Measurements from ENCODE around the gene RSAD2. TPM values are rescaled to one million over a fixed set of nuclear protein-coding genes. Genes with fewer than 3 reads are reported as not detected.

The RSAD2 gene
- total and polyA plus RNA-seq, 8 donors, result 0.45 to 9.2 (median 1.4) TPM; not detected in 2

DNA sequence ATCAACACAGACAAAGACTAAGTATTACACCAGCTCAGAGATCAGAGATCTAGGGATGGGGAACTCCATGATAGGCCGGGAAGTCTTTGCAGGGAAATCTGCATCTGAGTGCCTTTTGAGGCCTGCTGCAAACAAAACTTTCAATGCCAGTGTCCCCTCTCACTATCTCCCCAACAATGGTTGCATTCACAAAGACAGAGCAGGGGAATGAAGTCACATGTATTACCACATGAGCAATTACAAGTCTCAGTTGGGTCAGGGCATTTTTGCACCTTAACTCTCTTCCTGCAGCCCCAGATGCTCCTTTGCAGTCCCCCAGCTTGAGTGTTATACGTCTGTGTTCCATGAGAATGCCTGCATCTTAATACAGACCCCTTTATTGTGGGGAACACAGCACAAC, 37.8 kb downstream of the RSAD2 start:
- intact Hi-C loops (cut with DNase I; ENCODE audit: low total_unique reads), result no loop called here
- Histone ChIP-seq H3K27me3 (peaks cover 0 to 4% (median 0%) of the 10 kb centered on the region in 3 donors), H3K9me3 (no peaks in the 10 kb centered on the region), H3K4me1 (peaks cover 4 to 25% (median 8%) of the 10 kb centered on the region in 4 donors), H3K27ac (no peak overlapping the region), H3K4me3 (no peak overlapping the region), H3K36me3 (no peaks in the 10 kb centered on the region)
- DNase-seq, result no peak
- TF ChIP-seq POLR2A (IDR thresholded peaks at IDR 0.05) (no peak), POLR2AphosphoS5 (IDR thresholded peaks at IDR 0.05) (no peak), EP300 (IDR thresholded peaks at IDR 0.05) (no peak)
- TF ChIP-seq, protein P1, sequence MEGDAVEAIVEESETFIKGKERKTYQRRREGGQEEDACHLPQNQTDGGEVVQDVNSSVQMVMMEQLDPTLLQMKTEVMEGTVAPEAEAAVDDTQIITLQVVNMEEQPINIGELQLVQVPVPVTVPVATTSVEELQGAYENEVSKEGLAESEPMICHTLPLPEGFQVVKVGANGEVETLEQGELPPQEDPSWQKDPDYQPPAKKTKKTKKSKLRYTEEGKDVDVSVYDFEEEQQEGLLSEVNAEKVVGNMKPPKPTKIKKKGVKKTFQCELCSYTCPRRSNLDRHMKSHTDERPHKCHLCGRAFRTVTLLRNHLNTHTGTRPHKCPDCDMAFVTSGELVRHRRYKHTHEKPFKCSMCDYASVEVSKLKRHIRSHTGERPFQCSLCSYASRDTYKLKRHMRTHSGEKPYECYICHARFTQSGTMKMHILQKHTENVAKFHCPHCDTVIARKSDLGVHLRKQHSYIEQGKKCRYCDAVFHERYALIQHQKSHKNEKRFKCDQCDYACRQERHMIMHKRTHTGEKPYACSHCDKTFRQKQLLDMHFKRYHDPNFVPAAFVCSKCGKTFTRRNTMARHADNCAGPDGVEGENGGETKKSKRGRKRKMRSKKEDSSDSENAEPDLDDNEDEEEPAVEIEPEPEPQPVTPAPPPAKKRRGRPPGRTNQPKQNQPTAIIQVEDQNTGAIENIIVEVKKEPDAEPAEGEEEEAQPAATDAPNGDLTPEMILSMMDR (IDR thresholded peaks at IDR 0.05), result no peak
- WGBS, 5 donors, result 87 to 100% (median 93%) methylated on average over 2 of the region's 2 CpGs

DNA sequence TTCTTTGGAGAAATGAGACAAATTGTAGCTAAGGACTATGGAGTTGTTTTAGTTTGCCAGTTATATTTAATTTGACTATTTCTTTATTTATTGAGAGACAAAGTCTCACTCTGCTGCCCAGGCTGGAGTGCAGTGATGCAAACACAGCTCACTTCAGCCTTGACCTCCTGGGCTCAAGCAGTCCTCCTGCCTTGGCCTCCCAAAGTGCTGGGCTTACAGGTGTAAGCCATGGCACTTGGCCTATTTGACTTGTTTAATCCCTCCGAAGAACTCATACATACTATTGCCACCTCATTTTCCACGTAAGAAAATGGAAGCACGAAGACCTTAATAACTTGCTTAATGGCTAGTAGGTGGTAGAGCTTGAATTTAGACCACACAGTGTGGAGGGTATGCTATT, 38.6 kb downstream of the RSAD2 start:
- Histone ChIP-seq H3K27ac (no peak overlapping the region), H3K36me3 (no peaks in the 10 kb centered on the region), H3K4me1 (peaks cover 4 to 33% (median 13%) of the 10 kb centered on the region in 4 donors), H3K27me3 (peaks cover 0 to 4% (median 0%) of the 10 kb centered on the region in 3 donors), H3K4me3 (no peak overlapping the region), H3K9me3 (no peaks in the 10 kb centered on the region)
- 88 to 97% (median 92%) methylated on average over 3 of the region's 3 CpGs for WGBS, 5 donors
- intact Hi-C loops (cut with DNase I; ENCODE audit: low total_unique reads), result no loop called here
- TF ChIP-seq, protein P1 (IDR thresholded peaks at IDR 0.05), result no peak
- no peak for TF ChIP-seq POLR2A (IDR thresholded peaks at IDR 0.05)
- TF ChIP-seq EP300 (IDR thresholded peaks at IDR 0.05), result no peak
- no peak for TF ChIP-seq POLR2AphosphoS5 (IDR thresholded peaks at IDR 0.05)
- DNase-seq, result no peak

- intact Hi-C loops (cut with DNase I; ENCODE audit: low total_unique reads), result no loop called here
- no peak for DNase-seq
- Histone ChIP-seq H3K9me3 (no peaks in the 10 kb centered on the region), H3K4me1 (peaks cover 4 to 38% (median 17%) of the 10 kb centered on the region in 4 donors), H3K4me3 (peak overlapping the region; percentile 71 to 89 (median 79)), H3K27ac (peak overlapping the region in 1 of 5 donors; percentile 83), H3K36me3 (no peaks in the 10 kb centered on the region), H3K27me3 (peaks cover 0 to 4% (median 0%) of the 10 kb centered on the region in 3 donors)
- WGBS, 5 donors, result 47 to 58% (median 53%) methylated on average over 8 of the region's 8 CpGs
- TF ChIP-seq, protein P1 (IDR thresholded peaks at IDR 0.05), result no peak
- TF ChIP-seq EP300 (IDR thresholded peaks at IDR 0.05), result no peak
- TF ChIP-seq POLR2AphosphoS5 (IDR thresholded peaks at IDR 0.05), result no peak
- no peak for TF ChIP-seq POLR2A (IDR thresholded peaks at IDR 0.05)
These were observed 39.1 kb downstream of the RSAD2 start for GRCh38 chr2:6916736-6917070.

- Histone ChIP-seq H3K36me3 (no peaks in the 10 kb centered on the region), H3K9me3 (no peaks in the 10 kb centered on the region), H3K27ac (peak within 1 kb of the TSS; percentile 32 to 83 (median 70)), H3K4me3 (peak within 1 kb of the TSS; percentile 71 to 89 (median 79)), H3K27me3 (peaks cover 0 to 4% (median 0%) of the 10 kb centered on the region in 3 donors), H3K4me1 (peaks cover 6 to 43% (median 20%) of the 10 kb centered on the region in 4 donors)
- DNase-seq, result peak; percentile 64 to 90
- intact Hi-C loops (cut with DNase I; ENCODE audit: low total_unique reads), result no loop called here
- no peak for TF ChIP-seq EP300 (IDR thresholded peaks at IDR 0.05)
- TF ChIP-seq, protein P1 (IDR thresholded peaks at IDR 0.05), result peak in 2 of 7 experiments; percentile 26 to 71
- 4 to 20% (median 4%) methylated on average over 14 to 90 of the region's 90 CpGs for WGBS, 5 donors
These were observed 39.6 kb downstream of the RSAD2 start, which contains the start of gene RNF144A for GRCh38 chr2:6917071-6917760. RNF144A (plus strand) TSS chr2:6917412; CDS start chr2:6996927, 79,515 bp downstream.
